ENCODE results near the gene MTERF2.

The MTERF2 gene

GRCh38 chr12:106986135-106986534 is 811 bp downstream of the MTERF2 start:
- DNase-seq: no peak

DNA sequence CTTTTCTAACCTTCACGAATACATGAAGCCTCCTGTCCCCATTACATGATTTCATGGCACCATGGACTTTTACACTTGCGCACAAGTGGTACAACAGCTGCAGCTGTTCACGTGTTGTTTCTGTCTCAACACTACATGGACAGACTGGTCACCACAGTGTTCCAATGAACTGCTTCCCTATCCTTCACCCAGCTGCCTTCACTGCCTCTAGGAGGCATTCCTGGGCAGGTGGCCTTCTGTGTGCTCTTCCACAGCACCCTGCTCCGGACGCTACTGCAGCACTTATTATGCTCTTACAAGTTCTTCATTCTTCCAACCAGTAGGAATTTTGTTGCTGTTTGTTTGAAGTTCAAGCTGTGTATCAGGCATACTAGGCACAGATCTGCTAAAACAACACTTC is 1.5 kb downstream of the MTERF2 start:
- DNase-seq: no peak

- DNase-seq: no peak
These were observed 2.3 kb downstream of the MTERF2 start for GRCh38 chr12:106984588-106985137.

DNA sequence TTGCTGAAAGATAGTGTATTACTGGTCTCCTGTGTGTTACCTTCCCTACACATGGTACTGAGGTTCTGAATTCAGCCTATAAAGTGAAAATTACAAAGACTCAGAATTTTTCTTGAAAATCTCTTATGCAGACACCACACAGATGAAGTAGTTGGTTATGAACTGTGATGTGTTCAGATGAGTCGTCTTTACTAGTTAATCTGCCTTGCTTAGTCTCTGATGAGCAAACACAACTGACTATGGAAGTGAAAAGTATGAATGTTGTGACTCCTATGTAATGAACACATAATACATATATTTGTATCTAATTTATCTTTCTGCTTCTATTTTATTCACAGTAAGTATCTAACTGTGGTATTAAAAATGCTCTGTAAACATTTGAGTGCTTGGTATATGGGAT is 4.7 kb downstream of the MTERF2 start:
- no peak for DNase-seq

- DNase-seq: no peak
These were observed 5.2 kb downstream of the MTERF2 start for GRCh38 chr12:106981788-106982187.

- no peak for DNase-seq
These were observed 6.0 kb downstream of the MTERF2 start for GRCh38 chr12:106980944-106981343.

DNA sequence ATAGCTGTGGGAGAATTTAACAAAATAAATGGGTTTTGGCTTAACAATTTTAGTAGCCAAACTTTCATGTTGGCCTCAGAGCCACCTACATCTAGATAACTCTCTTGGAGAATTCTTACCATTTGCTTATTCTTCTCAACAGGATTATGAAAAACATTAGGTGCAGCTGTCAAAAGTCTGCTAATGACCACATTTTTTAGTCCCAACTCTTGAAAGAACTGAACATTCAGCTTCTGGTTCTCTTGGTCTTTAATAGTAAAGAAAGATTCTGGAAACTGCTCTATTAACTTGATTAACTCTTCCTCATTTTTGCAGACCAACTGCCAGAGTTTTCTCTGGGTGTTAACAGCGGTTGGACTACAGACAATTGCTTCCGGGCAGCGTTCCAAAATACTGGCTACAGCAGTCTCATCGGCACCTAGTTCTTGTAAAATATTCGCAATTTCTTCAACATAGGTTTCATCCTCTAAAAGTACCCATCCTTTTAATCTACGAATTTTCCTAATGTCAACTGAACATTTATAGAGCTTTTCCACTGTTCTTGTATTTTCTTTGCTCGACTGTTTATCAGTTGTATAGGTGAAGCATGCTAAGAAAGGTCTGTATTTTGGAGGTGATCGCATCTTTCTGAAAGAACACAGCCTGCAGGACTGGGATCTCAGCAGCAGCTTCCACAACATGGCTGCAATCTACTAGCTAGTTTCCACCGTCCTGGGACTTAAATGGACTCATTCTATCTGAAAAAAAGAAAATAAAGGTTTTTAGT is 8.7 kb downstream of the MTERF2 start:
- no peak for DNase-seq

GRCh38 chr12:106976668-106977067 is 10.3 kb downstream of the MTERF2 start:
- no peak for DNase-seq

DNA sequence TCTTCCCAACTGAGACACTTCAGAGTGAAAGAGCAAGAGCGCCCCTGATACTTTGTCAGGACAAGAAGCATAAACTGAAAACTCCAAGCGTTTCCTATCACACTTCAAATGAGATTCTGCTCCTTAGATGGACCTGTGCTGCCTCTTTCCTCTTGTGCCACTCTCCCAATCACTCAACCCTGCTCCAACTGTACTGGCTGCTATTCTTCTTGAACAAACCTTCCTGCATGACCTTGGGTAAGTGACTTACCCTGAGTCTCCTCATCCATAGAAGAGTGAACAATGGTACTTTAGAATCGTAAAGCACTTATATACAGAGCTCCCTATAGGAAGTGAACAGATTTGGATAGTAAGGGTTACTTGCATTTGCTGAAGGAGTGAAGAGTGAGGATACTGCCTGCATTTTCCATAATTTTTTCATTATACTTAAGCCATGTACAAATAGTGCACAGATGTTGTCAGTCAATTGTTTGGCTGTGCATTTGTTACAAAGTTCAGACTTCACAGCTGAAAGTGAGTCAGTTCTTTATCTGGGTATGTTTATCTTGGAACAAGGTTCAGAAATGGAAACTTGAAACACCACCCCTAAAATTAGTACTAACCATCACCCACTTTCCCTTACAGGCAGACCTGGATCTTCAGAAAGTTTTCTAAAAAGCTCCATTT is 10.8 kb downstream of the MTERF2 start:
- DNase-seq: no peak

GRCh38 chr12:106975098-106975497 is 11.8 kb downstream of the MTERF2 start:
- DNase-seq: no peak

GRCh38 chr12:106974511-106974910 is 12.4 kb downstream of the MTERF2 start:
- DNase-seq: no peak

DNA sequence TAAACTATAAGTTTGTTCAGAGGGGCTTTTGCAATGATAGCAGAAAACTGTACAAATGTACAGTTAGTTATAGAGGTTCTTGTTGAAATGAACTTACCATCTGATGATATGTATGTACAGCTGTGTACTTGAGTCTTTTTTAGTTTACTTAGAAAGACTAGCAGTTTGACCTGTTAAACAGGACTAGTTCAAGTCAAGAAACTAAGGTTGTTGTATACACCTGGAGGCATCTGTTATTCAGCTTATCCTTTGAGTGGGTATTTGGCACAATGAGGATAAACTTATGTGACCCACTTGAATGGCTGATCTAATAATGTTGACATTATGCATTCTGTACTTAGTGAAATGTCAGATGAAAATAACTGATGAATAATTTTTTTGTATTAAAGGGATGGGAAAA is 13.4 kb downstream of the MTERF2 start:
- DNase-seq: no peak

GRCh38 chr12:106971065-106971464 is 15.9 kb downstream of the MTERF2 start:
- no peak for DNase-seq

- DNase-seq: no peak
These were observed 22.4 kb downstream of the MTERF2 start for GRCh38 chr12:106964526-106964925.

DNA sequence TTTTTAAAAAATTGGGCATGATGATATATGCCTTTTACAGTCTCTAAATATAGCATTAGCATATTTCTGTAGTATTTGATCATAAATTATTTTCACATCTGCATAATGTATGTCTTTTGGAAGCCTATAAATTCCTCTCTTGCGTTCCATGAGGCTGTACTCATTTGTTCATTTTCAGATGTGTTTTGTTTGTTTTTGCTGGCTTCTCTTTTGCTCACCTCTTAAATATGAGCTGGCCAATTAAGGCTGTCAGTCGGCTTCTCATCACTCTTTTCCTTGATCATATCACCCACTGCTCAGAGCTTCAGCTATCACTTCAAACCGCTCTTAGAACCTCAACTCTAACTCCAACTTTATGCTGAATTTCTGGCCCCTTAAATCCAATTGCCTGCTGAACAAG is 24.7 kb downstream of the MTERF2 start:
- DNase-seq: no peak

DNA sequence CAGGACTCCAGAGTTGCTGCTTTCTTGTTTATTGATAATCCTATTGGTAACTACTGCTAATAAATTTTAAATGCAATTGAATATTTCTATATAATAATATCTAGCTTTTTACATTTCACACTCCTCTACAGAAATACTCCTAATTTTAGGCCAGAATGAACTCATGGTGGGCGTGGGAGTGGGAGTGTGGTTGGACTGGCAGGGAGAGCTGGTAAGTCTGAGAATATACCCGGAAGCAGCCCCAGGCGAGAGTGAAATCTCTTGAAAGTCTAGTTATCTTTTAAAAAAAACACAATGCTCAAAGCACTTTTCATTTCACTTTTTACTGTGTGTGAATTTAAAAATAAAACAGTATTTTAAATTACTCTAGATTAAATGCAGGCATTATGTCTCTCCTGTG is 26.5 kb downstream of the MTERF2 start:
- no peak for DNase-seq

DNA sequence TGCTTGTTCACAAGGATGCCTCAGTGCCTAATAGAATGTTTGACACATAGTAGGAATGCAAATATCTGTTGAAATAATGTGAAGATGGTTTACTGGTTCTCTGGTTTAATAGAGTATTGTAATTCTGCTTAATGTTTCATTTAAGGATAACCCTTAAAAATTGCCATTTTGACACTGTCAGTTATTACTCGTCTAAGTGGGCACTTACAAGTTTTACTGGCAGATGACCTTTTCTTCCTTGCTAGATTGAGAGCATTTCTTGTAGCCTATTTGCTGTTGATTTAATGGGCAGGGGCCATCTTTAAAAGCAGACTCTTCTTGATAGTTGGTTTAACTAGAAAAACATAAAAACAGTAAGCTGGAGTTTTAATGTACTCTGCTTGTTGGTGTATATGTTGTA is 29.4 kb downstream of the MTERF2 start:
- DNase-seq: no peak

GRCh38 chr12:106956048-106956578 is 30.8 kb downstream of the MTERF2 start:
- DNase-seq: peak; percentile 71

- peak; percentile 96 for DNase-seq
These were observed 31.4 kb downstream of the MTERF2 start, which contains the start of gene TMEM263 for GRCh38 chr12:106955377-106956047. Gene TMEM263 (plus strand): TSS chr12:106955907. CDS start chr12:106967117, 11,210 bp downstream.

GRCh38 chr12:106954462-106955376 is 32.2 kb downstream of the MTERF2 start:
- DNase-seq: no peak

DNA sequence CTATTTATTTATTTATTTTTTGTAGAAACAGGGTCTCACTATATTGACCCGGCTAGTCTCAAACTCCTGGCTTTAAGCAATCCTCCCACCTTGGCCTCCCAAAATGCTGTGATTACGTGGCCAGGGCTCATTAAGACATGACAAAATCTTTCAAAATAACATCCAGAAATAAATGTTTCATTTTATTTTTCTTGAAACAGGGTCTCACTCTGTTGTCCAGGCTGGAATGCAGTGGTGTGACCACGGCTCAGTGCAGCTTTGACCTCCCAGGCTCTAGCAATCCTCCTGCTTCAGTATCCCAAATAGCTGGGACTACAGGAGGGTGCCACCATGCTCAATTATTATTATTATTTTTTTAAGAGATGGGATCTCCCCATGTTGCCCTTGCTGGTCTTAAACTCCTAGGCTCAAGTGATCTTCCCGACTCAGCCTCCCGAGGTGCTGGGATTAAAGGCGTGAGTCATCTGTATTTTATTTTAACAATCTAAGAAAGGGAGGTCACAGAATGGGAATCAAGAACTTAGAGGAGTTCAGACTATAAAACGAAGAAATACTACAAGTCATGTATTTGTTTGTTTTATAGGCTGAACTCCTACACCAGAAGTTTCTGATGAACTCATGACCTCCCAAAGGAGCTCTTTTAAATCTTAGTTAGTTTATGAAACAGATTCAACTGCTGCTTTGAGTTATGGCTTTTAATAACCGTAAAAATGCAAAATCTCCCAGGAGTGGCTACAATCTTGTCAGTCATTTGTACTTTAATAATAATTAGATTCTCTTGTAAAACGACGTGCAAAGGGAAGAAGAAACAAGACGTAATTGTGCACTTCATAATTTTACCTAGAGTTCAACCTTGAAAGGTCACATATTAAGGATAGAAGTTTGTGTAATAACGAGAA is 33.3 kb downstream of the MTERF2 start:
- no peak for DNase-seq

Data from activated CD4-positive, alpha-beta T cell treated with anti-CD3 and anti-CD28 coated beads, Interleukin-2, Interleukin-6, amounts not matched to agents 100 ng/mL and 50 ng/mL, durations not matched to agents 16 hours and 8 hours (primary cell).